Measurements from ENCODE around the gene PDE8B.
"Not testable (repeated sequence)": the region's sequence is repeated elsewhere in the genome, so short reads cannot be mapped to it uniquely, and the experiment has no call there.

The PDE8B gene

DNA sequence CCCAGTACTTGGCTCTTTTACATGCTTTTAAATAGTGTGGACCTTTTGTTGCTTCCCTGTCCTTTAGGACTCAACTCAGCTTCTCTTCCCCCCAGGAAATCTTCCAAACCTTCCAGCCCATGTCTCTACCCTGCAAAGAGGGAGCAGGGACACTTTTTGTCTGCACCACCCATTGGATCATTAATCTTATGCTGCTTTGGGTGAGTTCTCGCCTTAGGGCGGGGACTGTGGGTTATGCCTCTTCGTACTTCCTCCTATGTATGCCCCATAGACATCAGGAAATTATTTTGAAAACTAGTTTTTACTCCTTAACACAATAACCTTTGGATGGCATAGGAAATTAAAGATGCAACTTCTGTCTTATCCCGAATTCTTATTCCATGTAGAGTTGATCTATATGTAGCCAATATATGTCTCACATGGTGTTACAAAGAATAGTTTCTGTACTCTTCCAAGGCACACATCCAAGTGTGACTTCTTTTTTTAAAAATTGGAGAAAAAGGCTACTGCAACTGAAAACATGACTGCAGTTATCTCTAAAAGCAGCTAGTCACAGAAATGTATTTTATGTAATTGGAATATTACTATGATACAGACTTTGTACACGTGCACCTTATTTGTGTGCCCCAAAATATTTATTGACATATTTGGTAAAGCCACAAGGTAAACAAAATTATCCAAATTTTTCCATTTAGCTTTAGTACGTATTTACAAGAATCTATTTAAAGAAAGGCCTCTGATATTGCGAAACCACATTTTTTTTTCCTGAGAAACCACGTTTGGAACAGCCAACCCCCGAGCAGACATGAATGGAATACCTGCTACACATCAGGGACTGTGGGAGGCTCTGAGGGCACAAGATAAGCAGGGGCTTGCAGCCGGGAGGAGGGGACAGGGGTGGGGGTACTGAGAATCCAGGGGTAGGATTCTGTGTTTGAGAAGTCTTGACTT, 148.1 kb downstream of the PDE8B start:
- DNase-seq (ENCODE audit: low spot score) = peak; percentile 26

DNA sequence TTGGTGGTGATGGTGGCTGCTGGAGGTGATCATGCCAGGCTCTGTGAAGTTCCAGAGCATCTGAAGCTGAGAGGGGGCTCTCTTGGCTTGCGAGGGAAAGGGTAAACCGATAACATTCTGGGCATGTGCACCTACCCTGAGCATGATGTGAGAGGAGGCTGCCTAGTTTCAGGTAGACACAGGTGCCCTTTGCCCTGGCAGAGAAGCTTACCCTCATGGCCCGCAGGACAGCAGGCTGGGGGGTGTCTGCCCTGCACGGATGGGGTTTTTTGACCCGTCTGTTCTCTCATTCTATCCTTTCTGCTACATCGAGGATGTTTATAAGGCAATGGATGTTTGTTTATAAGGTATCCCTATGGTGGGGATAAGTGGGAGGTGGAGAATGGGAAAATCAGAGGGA, 148.8 kb downstream of the PDE8B start:
- no peak for DNase-seq (ENCODE audit: low spot score)

- DNase-seq (ENCODE audit: low spot score) = no peak
Observed at GRCh38 chr5:77360381-77360780, 149.9 kb downstream of the PDE8B start.

- DNase-seq (ENCODE audit: low spot score) = no peak
Observed at GRCh38 chr5:77360973-77361372, 150.5 kb downstream of the PDE8B start.

DNA sequence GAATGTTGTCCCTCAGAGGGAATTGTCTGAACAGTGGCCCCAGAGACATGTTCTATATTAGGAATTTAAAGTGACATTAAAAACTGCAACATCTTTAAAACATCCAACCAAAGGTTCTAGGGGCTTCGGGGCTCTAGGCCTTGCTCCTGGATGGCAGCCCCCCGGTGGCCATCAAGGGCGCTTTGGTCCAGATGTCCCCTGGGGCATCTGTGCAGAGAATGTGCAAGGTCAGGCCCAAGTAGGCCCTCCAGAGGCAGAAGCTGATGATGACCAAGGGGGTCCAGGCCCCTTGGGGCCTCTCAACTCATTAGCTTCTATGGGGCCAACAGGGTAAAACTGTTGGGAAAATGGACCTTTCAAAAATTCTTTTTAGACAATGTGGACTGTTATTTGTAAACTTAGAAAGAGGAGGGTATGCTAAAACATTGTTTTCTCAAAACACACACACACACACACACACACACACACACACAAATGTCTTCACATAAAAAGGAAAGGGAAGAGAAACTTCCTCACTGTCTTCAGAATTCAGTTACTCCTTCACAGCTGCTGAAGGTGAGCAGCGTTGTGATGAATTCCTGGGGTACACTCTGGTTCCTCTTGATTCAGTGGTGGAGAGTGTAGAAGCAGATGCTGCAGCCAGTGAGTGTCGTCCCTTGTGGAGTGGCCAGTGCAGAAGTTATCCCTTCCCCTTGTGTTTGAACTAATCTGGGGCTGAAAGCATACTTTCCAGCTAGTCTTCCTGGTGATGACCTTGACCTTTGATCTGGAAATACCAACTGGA, 156.4 kb downstream of the PDE8B start:
- DNase-seq (ENCODE audit: low spot score) = no peak

DNA sequence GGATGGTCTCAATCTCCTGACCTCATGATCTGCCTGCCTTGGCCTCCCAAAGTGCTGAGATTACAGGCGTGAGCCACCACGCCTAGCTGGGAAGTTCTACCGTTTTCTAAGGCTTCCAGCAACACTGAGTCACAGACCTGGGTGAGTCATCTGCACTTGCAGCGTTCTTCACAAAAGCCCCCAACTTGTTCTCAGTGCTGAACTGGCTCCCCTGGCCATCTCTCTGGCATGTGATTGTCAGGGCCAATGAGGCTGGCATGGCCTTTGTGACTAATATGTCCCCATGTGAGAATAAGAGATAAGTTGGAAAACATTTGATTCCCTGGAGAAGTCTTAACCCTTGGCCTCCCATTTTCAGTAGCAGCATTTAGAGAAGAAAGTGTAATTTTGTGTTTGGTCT, 157.3 kb downstream of the PDE8B start:
- no peak for DNase-seq (ENCODE audit: low spot score)

GRCh38 chr5:77368367-77368766, 157.9 kb downstream of the PDE8B start:
- DNase-seq (ENCODE audit: low spot score) = no peak

- DNase-seq (ENCODE audit: low spot score) = no peak
Observed at GRCh38 chr5:77369566-77369965, 159.1 kb downstream of the PDE8B start.

DNA sequence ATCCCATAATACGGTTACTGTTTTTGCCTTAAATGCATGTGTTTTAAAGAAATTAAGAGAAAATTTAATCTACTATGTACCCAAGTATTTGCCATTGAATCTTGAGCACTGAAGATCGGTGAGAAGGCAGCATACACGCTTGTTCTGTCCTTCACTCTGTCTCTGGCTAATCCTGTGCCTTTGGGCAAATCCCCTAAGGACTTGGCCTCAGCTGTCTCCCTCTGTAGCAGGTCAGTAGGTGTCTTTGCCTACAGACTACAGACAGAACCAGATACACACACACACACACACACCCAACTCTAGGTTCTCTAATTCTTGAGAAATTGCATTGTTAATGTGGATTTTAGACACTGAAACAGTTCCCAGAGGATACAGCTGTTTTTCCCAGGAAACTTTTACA, 164.2 kb downstream of the PDE8B start:
- no peak for DNase-seq (ENCODE audit: low spot score)

DNA sequence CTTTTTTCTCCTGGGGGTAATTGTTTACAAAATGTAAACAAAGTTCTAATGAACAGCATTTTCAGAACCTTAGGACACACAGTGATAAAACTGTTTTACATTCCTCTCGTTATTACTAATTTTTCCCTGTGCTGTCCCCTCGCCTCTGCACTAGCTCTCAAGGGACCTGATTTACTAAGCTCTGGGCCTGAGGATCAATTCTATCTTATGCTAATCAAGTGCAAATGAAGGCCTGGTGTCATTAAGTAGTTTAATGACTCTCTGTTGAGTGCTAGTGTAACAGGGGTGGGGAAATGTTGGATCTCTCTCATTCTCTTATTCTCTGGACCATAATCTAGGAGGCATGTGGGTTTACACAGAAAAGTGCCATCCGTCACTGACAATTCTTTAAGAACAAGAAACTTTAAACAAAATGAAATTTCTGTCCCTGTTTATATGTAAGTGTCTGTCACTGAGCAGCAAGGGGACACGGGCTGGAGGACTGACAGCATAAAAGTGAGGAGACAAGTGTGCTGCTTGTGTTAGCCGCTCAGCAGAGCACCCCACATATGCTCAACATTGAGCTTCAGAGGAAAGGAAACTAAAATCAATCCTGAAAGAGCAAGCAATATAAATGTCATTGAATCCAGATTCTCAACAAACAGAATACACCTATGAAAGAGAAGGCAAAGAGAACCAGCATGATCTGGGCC, 166.3 kb downstream of the PDE8B start:
- DNase-seq (ENCODE audit: low spot score) = no peak

DNA sequence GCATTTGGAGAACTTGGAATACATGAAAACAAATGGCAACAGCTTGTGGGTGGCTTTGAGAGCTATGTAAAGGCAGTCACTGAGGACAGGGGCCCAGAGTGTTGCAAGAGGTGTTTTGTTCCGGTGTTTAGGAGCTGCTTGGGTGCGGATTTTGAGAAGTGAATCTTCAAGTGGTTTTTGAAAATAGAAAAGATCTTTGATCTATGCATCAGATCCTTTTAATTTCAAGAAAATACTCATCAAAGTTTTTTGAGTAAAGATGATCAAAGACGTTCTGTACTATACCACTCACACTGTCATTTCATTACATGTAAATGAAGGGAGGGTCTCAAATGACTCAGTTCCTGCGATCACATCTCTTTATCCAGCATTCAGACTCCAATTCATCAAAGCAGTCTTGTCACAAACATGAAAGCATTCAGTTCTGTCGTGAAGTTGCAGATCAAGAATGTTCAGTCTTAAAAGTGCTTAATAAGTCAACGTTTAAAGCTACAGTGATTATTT, 169.1 kb downstream of the PDE8B start:
- no peak for DNase-seq (ENCODE audit: low spot score)

- DNase-seq (ENCODE audit: low spot score) = no peak
Observed at GRCh38 chr5:77380636-77381035, 170.2 kb downstream of the PDE8B start.

GRCh38 chr5:77383336-77383735, 172.9 kb downstream of the PDE8B start:
- not testable (repeated sequence) for DNase-seq (ENCODE audit: low spot score)

DNA sequence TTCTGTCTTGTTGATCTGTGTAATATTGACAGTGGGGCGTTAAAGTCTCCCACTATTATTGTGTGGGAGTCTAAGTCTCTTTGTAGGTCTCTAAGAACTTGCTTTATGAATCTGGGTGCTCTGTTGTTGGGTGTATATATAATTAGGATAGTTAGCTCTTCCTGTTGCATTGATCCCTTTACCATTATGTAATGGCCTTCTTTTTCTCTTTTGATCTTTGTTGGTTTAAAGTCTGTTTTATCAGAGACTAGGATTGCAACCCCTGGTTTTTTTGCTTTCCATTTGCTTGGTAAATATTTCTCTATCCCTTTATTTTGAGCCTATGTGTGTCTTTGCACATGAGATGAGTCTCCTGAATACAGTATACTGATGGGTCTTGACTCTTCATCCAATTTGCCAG, 175.9 kb downstream of the PDE8B start:
- not testable (repeated sequence) for DNase-seq (ENCODE audit: low spot score)

DNA sequence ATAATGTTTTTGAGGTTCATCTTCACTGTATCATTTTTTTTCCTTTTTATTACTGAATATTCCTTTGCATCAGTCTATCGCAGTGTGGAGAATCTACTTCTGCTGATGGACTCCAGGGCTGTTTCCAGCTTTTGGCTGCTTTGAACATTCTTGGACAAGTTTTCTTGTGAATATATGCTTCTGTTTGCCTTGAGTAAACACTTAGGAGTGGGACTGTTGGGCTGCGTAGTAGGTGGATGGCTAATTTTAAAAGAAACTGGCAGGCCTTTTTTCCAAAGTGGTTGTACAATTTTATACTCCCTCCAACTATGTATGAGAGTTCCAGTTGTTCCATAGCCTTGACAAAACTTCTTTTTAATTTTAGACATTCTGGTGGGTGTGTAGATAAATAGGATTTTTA, 179.3 kb downstream of the PDE8B start:
- no peak for DNase-seq (ENCODE audit: low spot score)

- no peak for DNase-seq (ENCODE audit: low spot score)
Observed at GRCh38 chr5:77390221-77390620, 179.7 kb downstream of the PDE8B start.

- DNase-seq (ENCODE audit: low spot score) = no peak
Observed at GRCh38 chr5:77390795-77391194, 180.3 kb downstream of the PDE8B start.

GRCh38 chr5:77391240-77391765, 180.8 kb downstream of the PDE8B start:
- no peak for DNase-seq (ENCODE audit: low spot score)

- DNase-seq (ENCODE audit: low spot score) = no peak
Observed at GRCh38 chr5:77394064-77394715, 183.7 kb downstream of the PDE8B start.

GRCh38 chr5:77396017-77396416, 185.5 kb downstream of the PDE8B start:
- no peak for DNase-seq (ENCODE audit: low spot score)

DNA sequence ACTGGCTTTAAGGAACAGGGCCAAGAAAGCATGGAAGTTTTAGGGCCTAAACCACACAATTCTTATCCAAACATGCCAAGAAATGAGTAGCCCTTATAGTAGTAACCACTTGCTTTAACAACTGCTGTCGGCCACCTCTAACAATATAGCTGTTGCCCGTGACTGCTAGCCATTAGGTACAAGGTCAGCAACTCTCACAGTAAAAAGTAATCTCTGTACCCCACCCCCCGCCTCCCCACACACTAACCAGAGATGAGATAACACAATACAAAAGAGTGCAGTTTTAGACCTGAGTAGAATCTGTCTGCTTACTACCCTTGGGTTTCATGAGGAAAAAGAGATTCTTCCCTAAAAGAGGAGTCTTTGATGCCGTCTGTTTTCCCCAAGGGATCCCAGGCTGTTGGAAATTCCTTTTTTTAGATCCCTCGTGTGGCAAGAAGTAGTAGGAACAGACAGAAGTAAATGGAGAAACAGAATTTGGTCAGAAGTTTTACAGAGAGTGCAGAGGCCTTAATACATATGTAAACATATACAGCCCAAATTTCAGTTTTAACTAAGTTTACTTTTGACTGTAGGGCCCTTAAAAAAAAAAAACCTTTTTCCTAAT, 187.3 kb downstream of the PDE8B start:
- no peak for DNase-seq (ENCODE audit: low spot score)
